OCI-LY3 (cell line): ENCODE measurements around the gene WFDC2.

Experiments used
- CTCF ChIP-seq: fragments of 200-600, 300-600 bp; sonication (generic); IDR thresholded peaks from 2 replicates; pipeline ENCODE4 v1.5.1; 2014; ENCODE audit warnings: antibody characterized with exemption, low read length, low read depth
- EZH2phosphoT487 ChIP-seq: fragments of 200-600 bp; shearing (Covaris generic); IDR thresholded peaks from 2 replicates; pipeline ENCODE4 v1.6.1; 2018; ENCODE audit warnings: antibody characterized with exemption, mixed run types, low read depth

DNA sequence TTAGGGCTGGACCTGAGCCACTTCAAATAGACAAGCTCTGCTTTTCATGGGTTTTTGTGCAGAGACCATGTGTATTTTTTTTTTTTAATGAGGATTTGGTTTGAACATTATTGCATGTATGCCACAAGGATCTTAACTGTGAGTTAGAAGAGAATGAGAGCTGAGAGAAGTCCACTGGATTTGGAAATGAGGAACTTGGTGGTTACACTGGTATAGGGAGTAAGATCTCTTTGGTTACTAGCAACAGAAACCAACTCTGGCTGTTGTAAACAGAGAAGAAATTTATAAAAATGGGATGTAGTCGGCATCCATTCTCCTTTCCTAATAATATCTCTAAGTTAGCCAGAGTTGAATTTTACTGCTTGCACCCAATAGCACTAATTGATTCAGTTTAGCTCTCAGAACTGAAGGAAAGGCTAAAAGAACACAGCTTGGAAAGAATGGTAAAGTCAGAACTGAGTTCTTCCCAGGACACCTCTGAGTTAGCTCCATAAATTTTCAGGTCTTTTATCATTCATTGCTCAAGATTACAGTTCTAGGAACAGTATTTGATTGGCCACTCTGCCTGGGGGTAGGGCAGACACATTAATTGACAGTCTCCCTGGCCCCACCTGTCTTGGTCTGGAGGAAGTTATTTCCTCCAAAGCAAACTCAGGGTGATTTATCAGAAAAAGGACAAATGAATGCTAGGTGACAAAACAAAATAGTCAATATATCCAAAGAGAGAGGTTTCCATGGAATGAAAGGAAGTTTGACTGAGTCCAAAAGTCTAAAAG is 3.9 kb upstream of the WFDC2 start:
- TF ChIP-seq CTCF (no peak), EZH2phosphoT487 (no peak)
